Fibroblast of gingiva (primary cell): ENCODE data around the gene SRGAP2C.
"Not testable (repeated sequence)": the region's sequence is repeated elsewhere in the genome, so short reads cannot be mapped to it uniquely, and the experiment has no call there.

Experiments
- DNase-seq: peaks from one replicate; pipeline ENCODE4 v3.0.0-alpha.2; 2011; ENCODE audit warnings: low read depth

SRGAP2C gene

DNA sequence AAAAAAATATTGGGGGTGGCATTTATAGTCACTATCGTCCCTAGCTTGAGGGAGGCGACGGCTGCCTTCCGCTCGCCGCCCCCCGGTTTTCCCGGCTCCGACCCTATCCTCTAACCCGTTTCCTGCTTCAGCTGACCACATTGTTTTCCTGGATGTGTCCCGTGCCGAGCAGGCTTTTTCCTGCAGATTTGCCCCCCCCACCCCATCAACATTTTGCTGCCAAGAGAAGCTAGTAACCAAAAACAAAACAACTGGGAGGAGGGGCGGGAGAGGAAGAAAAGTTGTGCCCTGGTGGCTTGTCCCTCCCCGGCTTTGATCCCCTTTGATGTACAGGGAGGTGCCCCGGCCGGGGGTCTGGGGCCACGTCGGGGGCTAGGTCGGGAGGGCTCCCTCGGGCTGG lies 1.4 kb downstream of the SRGAP2C start:
- DNase-seq = not testable (repeated sequence)

- DNase-seq = not testable (repeated sequence)
Observed at GRCh38 chr1:121187914-121188313, 3.1 kb downstream of the SRGAP2C start.

DNA sequence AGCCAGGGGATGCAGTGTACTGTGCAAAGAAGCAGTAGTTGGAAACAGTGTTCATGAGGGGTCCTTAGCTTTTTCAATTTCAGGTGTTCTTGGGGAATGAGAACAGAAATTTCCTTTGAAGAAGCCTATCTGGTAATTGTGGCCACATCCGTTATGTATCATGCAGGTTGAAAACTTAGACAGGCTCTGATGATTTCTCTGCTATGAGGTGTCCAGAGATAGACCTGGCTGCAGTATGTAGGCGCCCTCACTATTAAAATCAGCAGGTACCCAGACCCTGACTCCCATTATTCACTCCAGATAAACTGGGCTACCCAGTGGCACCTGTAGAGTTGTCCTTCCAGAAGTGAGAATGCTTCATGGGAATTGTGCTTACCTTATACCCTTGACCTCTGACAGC lies 7.7 kb downstream of the SRGAP2C start:
- not testable (repeated sequence) for DNase-seq

DNA sequence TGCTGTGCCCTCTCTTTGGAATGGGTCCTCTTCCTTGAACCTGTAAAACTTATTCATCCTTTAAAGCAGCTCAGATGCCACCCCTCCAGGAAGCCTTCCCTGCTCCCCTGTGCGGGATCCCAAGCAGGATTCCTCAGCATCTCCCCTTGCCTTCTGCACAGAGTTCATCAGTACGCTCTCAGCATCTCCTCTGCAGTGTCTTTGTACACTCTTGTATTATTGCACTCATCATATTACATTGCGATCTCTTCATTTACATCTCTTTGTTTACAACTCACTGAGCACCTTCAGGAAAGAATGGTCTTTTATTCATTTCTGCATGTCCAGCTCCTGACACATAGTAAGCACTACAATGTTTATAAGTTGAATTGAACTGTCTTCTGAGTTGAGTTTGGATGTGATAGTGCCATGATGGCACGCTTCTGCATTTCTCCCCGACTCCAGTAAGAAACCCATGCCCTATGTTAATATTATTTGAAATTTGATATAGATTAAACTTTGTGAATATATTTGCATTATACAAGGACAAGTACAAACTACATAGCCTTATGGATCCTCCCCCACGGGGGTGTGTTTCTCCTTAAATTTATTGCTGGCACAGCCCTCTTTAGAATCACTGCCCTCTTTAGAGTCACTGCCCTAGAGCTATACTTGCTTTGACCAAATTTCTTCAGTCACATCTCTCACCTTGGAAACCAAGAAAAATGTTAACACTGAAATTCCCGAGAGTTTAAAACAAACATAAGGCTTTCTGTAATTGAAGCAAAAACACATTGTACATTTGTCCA lies 12.5 kb downstream of the SRGAP2C start:
- not testable (repeated sequence) for DNase-seq

GRCh38 chr1:121199763-121200162 lies 15.0 kb downstream of the SRGAP2C start:
- DNase-seq = not testable (repeated sequence)

- DNase-seq = not testable (repeated sequence)
Observed at GRCh38 chr1:121200232-121200631, 15.5 kb downstream of the SRGAP2C start.

GRCh38 chr1:121200985-121201981 lies 16.5 kb downstream of the SRGAP2C start:
- DNase-seq = not testable (repeated sequence)

DNA sequence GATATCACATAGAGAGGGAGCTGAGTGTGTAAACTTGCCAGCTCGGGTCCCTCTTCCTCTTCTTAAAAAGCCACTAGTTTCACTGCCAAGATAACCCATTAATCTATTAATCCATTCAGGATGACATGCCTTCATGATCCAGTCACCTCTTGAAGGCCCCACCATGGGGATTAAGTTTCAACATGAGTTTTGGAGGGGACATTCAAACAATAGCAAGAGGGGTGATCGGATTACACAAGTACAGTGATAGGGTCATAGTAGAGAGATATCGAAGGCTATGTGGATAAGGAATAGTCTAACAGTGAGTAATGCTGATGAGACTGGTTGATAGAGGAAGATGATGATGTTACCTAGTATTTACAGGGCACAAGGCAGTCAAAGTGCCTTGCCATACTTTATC lies 18.2 kb downstream of the SRGAP2C start:
- not testable (repeated sequence) for DNase-seq

GRCh38 chr1:121205786-121206711 lies 21.3 kb downstream of the SRGAP2C start:
- DNase-seq = not testable (repeated sequence)

DNA sequence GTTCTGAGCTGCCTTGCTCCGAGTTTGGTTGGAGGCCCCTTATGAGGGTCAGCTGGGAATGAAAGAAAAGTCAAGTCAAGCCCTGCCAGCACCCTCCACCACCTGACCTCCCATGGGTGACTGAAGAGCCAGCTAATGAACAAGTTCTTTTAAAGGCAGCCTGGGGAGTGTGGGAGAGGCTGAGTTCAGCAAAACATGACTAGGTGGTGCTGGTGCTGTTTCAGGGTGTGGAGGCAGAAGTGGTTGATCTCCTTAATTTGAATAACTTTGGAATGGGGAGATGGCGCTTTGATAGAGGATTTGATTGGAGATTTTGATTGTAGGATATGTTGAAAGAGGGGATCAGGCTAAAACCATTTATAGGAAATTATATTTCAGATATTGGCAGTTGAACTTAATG lies 22.6 kb downstream of the SRGAP2C start:
- DNase-seq = not testable (repeated sequence)

DNA sequence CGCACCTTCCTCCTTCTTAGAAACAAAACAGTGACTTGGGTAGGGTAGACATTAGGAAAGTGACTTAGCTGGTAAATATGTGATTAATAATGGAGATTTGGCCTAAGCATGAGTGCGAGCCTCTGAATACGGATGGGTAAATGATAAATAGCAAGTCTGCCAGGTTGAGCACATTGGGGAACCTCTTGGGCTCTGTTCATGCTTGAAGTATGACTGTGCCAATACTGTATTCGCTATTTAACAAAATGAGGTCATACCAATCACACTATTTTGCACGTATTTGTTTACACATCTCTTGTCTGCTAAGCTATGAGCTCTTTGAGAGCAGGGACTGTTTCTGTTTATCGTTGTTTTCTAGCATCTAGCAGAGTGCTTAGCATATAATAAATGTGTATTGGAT lies 23.6 kb downstream of the SRGAP2C start:
- DNase-seq = not testable (repeated sequence)

- DNase-seq = not testable (repeated sequence)
Observed at GRCh38 chr1:121210778-121211177, 26.0 kb downstream of the SRGAP2C start.

DNA sequence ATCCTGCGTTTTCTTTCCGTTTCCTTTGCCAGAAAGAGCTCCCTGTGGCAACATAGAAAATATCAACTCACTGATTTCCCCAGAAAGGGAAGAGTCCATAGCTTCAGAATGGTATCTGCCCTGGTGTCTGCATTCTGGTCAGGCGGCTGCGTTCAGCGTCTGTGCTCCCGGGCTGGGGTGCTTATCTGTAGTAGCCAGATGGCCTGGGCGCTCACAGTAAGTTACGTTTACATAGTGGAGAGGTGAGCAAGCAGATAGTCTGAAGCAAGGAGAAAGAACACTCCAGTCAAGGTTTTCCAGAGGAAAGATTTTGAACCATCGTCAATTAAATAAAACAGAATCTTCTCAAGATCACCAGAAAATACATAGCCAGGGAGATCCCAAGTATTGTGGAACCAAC lies 28.7 kb downstream of the SRGAP2C start:
- DNase-seq = not testable (repeated sequence)

DNA sequence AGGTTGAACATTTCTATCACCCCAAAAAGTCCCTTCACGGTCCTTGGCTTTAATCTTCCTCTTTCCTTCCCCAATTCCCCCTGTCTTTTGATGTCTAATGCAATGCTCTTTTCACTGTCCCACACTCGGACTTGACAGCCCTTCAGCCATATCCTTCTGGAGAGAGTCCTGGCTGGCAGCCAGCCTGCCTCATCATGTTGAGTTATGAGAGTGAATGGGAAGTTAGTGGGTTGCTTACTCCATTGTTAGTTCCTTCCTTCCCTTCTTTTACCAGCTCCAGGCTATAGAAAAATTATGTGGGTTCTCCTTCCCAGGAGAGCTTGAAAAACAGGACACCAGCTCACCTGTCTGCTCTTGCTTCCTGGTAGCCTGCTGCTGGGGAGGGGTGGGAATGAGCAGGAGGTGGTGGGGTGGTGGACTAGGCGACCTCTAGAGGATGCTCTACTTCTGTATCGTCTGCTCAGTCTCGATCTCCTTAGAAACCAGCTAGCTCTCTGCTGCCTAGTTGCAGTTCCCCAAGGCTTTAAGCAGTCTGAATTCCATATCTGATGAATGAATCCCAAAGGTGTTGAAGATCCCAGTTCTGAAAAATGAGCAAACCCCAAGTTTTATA lies 29.9 kb downstream of the SRGAP2C start:
- DNase-seq = not testable (repeated sequence)

GRCh38 chr1:121215699-121216417 lies 31.1 kb downstream of the SRGAP2C start:
- not testable (repeated sequence) for DNase-seq

DNA sequence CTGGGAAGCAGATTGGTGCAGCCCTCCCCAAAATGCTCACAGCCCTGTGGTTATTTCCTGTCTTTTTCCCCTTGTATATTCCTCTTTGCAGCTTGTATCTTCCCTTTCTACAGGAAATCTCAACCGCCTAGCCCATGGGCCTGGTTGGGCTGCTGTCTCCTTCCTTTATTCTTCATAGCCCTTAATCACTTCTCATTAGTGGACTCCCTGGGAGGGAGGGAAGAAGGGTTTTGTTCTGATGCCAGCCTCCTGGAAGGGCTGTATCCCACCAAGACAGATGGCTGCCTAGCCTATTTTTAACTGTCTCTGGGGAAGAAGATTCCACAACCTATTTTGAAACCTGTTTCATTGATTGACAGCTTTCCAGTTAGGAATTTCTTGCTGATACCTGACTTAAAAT lies 31.9 kb downstream of the SRGAP2C start:
- DNase-seq = not testable (repeated sequence)

DNA sequence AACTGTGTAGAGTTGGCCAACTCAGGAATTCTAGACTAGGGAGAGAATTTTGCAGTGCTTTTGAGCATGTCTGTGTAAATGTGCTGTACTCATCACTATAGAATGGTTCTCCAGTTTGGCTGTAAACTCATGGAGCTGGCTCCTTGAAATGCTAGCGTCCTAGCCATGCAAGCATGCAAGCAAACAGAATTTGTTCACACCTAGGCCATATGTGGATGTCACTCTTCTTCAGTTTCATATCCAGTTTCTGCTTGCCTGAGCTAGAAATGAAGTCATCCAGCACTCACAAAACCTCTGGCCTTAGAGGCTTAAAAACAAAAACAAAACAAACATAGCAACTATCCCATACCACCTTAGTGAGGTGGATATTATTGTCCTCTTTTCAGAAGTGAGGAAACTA lies 37.0 kb downstream of the SRGAP2C start:
- DNase-seq = not testable (repeated sequence)

DNA sequence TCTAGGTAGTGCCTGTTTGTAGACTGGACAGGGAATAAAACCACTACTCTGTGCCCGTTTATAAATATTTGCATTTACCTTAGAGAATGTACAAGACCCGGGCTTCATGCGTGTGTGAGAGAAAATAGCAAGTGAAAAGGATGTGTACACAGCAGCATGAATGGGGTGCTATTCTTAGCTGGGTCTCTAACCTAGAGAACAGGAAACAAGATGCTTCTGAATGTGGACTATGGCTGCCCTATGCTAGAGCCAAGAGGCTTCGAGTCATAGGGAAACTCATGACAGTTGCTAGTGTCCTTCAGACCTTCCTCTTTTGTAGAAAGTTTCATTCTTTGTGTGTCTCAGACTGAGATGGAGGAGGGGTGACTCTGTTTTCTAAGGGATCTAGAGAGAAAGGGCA lies 39.9 kb downstream of the SRGAP2C start:
- not testable (repeated sequence) for DNase-seq

DNA sequence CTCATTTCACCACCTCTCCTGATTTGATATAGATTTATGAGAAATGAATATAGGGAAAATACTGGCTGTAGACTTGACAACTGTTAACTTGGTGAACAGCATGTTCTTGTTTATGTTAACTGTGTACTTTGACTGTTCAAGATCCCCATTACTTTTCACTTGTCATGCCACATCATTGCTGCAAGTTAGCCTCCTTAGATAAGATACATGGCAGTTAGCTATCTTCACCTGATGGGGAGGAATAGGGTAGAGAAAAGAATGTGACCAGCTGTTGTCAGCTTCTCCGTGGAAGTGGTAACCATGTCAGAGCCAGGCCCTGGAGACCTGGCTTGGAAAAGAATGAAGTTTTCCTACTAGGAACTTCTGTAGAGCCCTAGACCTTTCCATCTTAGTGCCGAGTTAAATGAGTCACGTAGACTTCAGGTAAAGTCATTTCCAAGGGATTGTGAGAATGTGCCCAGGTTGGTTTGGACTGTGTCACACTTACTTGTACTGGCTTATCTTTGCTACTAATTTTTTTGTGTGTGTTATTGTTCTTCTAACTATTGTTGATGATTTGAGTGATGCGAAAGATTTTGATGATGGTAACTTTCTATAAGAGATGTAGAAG lies 41.6 kb downstream of the SRGAP2C start:
- DNase-seq = not testable (repeated sequence)

DNA sequence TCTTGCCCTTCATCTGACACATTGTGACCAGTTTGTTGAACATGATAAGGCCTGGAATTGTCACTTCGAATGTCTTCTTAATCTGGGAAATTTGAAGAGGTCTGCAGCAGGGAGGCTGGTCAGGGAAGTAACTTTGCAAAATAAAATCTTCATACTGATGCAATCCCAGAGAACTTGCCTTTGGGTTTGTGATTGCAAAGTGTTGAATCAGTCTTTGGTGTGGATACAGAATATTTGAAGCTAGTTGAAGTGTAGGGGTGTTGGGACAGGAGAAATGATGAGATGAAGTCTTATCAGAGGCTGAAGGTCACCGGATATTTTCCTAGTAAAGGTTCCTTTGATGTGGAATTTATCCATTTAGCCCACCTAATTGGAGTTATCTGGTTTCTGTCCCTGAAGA lies 42.1 kb downstream of the SRGAP2C start:
- not testable (repeated sequence) for DNase-seq
